ENCODE measurements around the gene ECD. TPM values are rescaled to one million over a fixed set of nuclear protein-coding genes. Genes with fewer than 3 reads are reported as not detected.
A peak's percentile ranks its signal among the peaks of the same experiment; 100 is the strongest.

The ECD gene
- total and polyA plus RNA-seq, 10 of the 15 experiments (the other 5 are each of a cell fraction or from before 2014, with no cell fraction given) = 27.3 to 61.6 (median 44.0) TPM

DNA sequence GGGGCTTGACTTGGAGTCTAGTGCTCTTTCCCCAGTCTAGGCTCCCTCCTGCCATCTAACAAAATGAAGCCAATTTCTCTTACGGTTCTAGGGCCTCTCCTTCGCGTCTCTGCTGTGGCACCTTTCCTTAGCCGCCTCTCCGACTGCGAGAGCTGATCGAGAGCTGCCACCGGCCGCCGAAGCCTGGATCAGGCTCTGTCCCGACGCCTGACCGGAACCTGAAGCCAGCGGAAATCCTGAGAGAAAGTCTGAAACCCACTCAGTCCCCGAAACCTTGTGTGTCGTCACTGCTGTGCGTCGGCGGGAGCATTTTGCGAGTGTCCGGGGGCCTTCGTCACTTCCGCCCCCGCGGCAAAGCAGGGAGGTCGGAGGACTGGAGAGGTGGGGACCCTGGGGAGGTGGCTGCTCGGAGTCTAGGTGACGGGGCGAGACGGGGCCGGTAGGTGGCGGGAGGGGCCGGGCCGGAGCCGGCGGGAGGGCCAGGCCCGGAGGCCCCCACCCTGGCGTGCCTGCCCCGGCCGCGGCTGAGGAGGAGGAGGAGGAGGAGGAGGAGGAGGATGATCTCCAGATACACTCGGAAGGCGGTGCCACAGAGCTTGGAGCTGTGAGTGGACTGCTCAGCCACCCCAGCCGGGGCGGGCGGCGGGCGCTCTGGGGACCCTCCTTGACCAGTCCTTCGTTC, at the start of gene ECD, which contains the start of gene FAM149B1 (continued):
- TF ChIP-seq KAT2A (conservative IDR thresholded peaks at IDR 0.05; ENCODE audit: control insufficient read depth, low read depth, low read length) (no peak), CREB1 (IDR thresholded peaks at IDR 0.05; ENCODE audit: low read depth) (peak; percentile 100), ZNF217 (IDR thresholded peaks at IDR 0.05) (no peak), SREBF1 (IDR thresholded peaks at IDR 0.05; ENCODE audit: low read length) (no peak)
- TF ChIP-seq, protein P1, sequence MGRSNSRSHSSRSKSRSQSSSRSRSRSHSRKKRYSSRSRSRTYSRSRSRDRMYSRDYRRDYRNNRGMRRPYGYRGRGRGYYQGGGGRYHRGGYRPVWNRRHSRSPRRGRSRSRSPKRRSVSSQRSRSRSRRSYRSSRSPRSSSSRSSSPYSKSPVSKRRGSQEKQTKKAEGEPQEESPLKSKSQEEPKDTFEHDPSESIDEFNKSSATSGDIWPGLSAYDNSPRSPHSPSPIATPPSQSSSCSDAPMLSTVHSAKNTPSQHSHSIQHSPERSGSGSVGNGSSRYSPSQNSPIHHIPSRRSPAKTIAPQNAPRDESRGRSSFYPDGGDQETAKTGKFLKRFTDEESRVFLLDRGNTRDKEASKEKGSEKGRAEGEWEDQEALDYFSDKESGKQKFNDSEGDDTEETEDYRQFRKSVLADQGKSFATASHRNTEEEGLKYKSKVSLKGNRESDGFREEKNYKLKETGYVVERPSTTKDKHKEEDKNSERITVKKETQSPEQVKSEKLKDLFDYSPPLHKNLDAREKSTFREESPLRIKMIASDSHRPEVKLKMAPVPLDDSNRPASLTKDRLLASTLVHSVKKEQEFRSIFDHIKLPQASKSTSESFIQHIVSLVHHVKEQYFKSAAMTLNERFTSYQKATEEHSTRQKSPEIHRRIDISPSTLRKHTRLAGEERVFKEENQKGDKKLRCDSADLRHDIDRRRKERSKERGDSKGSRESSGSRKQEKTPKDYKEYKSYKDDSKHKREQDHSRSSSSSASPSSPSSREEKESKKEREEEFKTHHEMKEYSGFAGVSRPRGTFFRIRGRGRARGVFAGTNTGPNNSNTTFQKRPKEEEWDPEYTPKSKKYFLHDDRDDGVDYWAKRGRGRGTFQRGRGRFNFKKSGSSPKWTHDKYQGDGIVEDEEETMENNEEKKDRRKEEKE (IDR thresholded peaks at IDR 0.05) = no peak
- TF ChIP-seq, protein P2, sequence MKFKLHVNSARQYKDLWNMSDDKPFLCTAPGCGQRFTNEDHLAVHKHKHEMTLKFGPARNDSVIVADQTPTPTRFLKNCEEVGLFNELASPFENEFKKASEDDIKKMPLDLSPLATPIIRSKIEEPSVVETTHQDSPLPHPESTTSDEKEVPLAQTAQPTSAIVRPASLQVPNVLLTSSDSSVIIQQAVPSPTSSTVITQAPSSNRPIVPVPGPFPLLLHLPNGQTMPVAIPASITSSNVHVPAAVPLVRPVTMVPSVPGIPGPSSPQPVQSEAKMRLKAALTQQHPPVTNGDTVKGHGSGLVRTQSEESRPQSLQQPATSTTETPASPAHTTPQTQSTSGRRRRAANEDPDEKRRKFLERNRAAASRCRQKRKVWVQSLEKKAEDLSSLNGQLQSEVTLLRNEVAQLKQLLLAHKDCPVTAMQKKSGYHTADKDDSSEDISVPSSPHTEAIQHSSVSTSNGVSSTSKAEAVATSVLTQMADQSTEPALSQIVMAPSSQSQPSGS (IDR thresholded peaks at IDR 0.05; ENCODE audit: low read length) = no peak
- TF ChIP-seq, protein P3, sequence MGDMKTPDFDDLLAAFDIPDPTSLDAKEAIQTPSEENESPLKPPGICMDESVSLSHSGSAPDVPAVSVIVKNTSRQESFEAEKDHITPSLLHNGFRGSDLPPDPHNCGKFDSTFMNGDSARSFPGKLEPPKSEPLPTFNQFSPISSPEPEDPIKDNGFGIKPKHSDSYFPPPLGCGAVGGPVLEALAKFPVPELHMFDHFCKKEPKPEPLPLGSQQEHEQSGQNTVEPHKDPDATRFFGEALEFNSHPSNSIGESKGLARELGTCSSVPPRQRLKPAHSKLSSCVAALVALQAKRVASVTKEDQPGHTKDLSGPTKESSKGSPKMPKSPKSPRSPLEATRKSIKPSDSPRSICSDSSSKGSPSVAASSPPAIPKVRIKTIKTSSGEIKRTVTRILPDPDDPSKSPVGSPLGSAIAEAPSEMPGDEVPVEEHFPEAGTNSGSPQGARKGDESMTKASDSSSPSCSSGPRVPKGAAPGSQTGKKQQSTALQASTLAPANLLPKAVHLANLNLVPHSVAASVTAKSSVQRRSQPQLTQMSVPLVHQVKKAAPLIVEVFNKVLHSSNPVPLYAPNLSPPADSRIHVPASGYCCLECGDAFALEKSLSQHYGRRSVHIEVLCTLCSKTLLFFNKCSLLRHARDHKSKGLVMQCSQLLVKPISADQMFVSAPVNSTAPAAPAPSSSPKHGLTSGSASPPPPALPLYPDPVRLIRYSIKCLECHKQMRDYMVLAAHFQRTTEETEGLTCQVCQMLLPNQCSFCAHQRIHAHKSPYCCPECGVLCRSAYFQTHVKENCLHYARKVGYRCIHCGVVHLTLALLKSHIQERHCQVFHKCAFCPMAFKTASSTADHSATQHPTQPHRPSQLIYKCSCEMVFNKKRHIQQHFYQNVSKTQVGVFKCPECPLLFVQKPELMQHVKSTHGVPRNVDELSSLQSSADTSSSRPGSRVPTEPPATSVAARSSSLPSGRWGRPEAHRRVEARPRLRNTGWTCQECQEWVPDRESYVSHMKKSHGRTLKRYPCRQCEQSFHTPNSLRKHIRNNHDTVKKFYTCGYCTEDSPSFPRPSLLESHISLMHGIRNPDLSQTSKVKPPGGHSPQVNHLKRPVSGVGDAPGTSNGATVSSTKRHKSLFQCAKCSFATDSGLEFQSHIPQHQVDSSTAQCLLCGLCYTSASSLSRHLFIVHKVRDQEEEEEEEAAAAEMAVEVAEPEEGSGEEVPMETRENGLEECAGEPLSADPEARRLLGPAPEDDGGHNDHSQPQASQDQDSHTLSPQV (IDR thresholded peaks at IDR 0.05) = peak; percentile 79; the same call in 1 of the 2 replicates
- TF ChIP-seq, protein P4, sequence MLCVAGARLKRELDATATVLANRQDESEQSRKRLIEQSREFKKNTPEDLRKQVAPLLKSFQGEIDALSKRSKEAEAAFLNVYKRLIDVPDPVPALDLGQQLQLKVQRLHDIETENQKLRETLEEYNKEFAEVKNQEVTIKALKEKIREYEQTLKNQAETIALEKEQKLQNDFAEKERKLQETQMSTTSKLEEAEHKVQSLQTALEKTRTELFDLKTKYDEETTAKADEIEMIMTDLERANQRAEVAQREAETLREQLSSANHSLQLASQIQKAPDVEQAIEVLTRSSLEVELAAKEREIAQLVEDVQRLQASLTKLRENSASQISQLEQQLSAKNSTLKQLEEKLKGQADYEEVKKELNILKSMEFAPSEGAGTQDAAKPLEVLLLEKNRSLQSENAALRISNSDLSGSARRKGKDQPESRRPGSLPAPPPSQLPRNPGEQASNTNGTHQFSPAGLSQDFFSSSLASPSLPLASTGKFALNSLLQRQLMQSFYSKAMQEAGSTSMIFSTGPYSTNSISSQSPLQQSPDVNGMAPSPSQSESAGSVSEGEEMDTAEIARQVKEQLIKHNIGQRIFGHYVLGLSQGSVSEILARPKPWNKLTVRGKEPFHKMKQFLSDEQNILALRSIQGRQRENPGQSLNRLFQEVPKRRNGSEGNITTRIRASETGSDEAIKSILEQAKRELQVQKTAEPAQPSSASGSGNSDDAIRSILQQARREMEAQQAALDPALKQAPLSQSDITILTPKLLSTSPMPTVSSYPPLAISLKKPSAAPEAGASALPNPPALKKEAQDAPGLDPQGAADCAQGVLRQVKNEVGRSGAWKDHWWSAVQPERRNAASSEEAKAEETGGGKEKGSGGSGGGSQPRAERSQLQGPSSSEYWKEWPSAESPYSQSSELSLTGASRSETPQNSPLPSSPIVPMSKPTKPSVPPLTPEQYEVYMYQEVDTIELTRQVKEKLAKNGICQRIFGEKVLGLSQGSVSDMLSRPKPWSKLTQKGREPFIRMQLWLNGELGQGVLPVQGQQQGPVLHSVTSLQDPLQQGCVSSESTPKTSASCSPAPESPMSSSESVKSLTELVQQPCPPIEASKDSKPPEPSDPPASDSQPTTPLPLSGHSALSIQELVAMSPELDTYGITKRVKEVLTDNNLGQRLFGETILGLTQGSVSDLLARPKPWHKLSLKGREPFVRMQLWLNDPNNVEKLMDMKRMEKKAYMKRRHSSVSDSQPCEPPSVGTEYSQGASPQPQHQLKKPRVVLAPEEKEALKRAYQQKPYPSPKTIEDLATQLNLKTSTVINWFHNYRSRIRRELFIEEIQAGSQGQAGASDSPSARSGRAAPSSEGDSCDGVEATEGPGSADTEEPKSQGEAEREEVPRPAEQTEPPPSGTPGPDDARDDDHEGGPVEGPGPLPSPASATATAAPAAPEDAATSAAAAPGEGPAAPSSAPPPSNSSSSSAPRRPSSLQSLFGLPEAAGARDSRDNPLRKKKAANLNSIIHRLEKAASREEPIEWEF (IDR thresholded peaks at IDR 0.05; ENCODE audit: insufficient replicate concordance, low read depth, low read length) = no peak
- TF ChIP-seq, protein P5, sequence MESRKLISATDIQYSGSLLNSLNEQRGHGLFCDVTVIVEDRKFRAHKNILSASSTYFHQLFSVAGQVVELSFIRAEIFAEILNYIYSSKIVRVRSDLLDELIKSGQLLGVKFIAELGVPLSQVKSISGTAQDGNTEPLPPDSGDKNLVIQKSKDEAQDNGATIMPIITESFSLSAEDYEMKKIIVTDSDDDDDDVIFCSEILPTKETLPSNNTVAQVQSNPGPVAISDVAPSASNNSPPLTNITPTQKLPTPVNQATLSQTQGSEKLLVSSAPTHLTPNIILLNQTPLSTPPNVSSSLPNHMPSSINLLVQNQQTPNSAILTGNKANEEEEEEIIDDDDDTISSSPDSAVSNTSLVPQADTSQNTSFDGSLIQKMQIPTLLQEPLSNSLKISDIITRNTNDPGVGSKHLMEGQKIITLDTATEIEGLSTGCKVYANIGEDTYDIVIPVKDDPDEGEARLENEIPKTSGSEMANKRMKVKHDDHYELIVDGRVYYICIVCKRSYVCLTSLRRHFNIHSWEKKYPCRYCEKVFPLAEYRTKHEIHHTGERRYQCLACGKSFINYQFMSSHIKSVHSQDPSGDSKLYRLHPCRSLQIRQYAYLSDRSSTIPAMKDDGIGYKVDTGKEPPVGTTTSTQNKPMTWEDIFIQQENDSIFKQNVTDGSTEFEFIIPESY (IDR thresholded peaks at IDR 0.05) = no peak
- TF ChIP-seq, protein P6, sequence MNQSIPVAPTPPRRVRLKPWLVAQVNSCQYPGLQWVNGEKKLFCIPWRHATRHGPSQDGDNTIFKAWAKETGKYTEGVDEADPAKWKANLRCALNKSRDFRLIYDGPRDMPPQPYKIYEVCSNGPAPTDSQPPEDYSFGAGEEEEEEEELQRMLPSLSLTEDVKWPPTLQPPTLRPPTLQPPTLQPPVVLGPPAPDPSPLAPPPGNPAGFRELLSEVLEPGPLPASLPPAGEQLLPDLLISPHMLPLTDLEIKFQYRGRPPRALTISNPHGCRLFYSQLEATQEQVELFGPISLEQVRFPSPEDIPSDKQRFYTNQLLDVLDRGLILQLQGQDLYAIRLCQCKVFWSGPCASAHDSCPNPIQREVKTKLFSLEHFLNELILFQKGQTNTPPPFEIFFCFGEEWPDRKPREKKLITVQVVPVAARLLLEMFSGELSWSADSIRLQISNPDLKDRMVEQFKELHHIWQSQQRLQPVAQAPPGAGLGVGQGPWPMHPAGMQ (IDR thresholded peaks at IDR 0.05; ENCODE audit: borderline replicate concordance) = no peak
